ENCODE results near the gene GRIK2. TPM values are rescaled to one million over a fixed set of nuclear protein-coding genes. Genes with fewer than 3 reads are reported as not detected.

GRIK2 gene
- total RNA-seq, 3 donors from 2014 or later (not counting 1 experiment from before 2014, with no cell fraction given), result not detected

DNA sequence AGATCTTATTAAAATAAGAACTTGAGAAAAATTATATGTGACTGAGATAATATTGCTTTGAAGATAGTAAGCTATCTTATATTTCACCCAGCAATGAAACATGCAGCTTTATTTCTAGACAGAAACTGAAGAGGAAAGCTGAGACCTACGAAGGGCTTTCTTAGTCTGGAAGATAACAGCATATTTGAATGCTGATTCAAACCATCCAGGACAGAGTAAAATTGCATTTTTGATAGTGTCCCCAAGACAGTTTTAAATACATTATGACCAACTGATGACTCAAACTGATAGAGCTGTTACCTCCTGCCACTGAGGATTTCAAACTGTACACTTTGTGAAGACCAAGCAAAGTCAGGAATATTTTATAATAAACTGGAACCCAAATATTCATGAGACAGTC is 409.6 kb downstream of the GRIK2 start:
- H3K4me1 Mint-ChIP-seq, result no peaks in the 10 kb centered on the region
- Histone ChIP-seq H3K27me3 (ENCODE audit: control insufficient read depth, insufficient read depth, low read length) (no peaks in the 10 kb centered on the region), H3K36me3 (ENCODE audit: control insufficient read depth, insufficient read depth, low read length) (no peaks in the 10 kb centered on the region), H3K4me1 (ENCODE audit: control insufficient read depth, insufficient read depth, low read length) (no peaks in the 10 kb centered on the region), H3K27ac (ENCODE audit: low read length) (no peak overlapping the region), H3K4me3 (ENCODE audit: low read length) (no peak overlapping the region), H3K9me3 (ENCODE audit: control insufficient read depth, insufficient read depth, low read length) (no peaks in the 10 kb centered on the region)
- peaks cover 15 to 34% of the 10 kb centered on the region in 2 donors for H3K9me3 Mint-ChIP-seq
- TF ChIP-seq, protein P1, sequence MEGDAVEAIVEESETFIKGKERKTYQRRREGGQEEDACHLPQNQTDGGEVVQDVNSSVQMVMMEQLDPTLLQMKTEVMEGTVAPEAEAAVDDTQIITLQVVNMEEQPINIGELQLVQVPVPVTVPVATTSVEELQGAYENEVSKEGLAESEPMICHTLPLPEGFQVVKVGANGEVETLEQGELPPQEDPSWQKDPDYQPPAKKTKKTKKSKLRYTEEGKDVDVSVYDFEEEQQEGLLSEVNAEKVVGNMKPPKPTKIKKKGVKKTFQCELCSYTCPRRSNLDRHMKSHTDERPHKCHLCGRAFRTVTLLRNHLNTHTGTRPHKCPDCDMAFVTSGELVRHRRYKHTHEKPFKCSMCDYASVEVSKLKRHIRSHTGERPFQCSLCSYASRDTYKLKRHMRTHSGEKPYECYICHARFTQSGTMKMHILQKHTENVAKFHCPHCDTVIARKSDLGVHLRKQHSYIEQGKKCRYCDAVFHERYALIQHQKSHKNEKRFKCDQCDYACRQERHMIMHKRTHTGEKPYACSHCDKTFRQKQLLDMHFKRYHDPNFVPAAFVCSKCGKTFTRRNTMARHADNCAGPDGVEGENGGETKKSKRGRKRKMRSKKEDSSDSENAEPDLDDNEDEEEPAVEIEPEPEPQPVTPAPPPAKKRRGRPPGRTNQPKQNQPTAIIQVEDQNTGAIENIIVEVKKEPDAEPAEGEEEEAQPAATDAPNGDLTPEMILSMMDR (IDR thresholded peaks at IDR 0.05), result no peak
- DNase-seq, result no peak
- no peak for ATAC-seq
- no peak overlapping the region for H3K27ac Mint-ChIP-seq
- WGBS (ENCODE audit: insufficient coverage), result 67% methylated on average over 1 of the region's 1 CpG
- intact Hi-C loops (cut with micrococcal nuclease), result no loop called here
- H3K36me3 Mint-ChIP-seq, result no peaks in the 10 kb centered on the region
- H3K4me3 Mint-ChIP-seq, result no peak overlapping the region
- H3K27me3 Mint-ChIP-seq (ENCODE audit: low read depth in 2 of 2), result no peaks in the 10 kb centered on the region

DNA sequence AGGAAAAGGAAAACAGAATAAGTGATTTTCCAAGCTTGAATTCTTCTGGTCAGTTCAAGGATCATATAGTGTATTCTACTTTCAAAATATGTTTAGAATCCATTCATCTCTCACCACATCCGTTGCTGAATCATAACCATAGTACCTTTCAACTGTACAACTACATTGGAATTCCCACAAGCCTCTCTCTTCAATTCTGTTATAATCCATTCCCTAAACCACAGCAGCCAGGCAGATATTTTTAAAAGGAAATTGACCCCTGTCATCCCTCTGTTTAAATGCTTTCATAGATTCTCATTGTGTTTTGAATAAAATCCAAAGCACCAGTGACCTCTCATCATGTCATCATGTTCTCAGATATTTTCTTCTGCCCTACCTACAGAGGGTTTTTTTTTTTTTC is 412.7 kb downstream of the GRIK2 start:
- H3K27me3 Mint-ChIP-seq (ENCODE audit: low read depth in 2 of 2), result no peaks in the 10 kb centered on the region
- ATAC-seq (no peak), DNase-seq (no peak)
- no peaks in the 10 kb centered on the region for H3K36me3 ChIP-seq (ENCODE audit: control insufficient read depth, insufficient read depth, low read length)
- H3K9me3 Mint-ChIP-seq, result peaks cover 13 to 31% of the 10 kb centered on the region in 2 donors
- no peak overlapping the region for H3K4me3 Mint-ChIP-seq
- TF ChIP-seq, protein P1 (IDR thresholded peaks at IDR 0.05), result no peak
- WGBS (ENCODE audit: insufficient coverage), result 64% methylated on average over 1 of the region's 1 CpG
- H3K9me3 ChIP-seq (ENCODE audit: control insufficient read depth, insufficient read depth, low read length), result no peaks in the 10 kb centered on the region
- H3K4me1 Mint-ChIP-seq, result no peaks in the 10 kb centered on the region
- H3K27ac Mint-ChIP-seq, result no peak overlapping the region
- intact Hi-C loops (cut with micrococcal nuclease), result no loop called here
- H3K4me3 ChIP-seq (ENCODE audit: low read length), result no peak overlapping the region
- H3K4me1 ChIP-seq (ENCODE audit: control insufficient read depth, insufficient read depth, low read length), result no peaks in the 10 kb centered on the region
- no peak overlapping the region for H3K27ac ChIP-seq (ENCODE audit: low read length)
- H3K27me3 ChIP-seq (ENCODE audit: control insufficient read depth, insufficient read depth, low read length), result no peaks in the 10 kb centered on the region
- H3K36me3 Mint-ChIP-seq, result no peaks in the 10 kb centered on the region

DNA sequence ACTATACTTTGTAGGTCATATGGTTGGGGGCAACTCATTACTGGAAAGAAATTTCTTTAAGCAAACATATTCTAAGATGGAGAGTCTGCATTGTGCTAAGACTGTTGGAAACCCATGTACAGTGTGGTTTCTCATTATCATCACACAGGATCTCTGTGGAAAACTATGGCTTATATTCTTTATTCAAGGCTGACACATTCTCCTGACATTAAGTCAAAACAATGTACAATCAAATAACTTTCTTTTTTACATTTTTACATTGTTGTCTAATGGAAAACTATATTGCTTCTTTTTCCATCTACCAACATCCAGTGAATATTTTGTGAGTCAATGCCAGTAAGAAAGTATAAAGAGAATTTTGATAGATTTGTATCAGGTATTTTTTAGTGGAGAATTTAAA is 417.6 kb downstream of the GRIK2 start:
- no peak overlapping the region for H3K4me3 ChIP-seq (ENCODE audit: low read length)
- no peak overlapping the region for H3K27ac Mint-ChIP-seq
- no peaks in the 10 kb centered on the region for H3K36me3 Mint-ChIP-seq
- H3K4me1 ChIP-seq (ENCODE audit: control insufficient read depth, insufficient read depth, low read length), result no peaks in the 10 kb centered on the region
- no peak overlapping the region for H3K27ac ChIP-seq (ENCODE audit: low read length)
- H3K36me3 ChIP-seq (ENCODE audit: control insufficient read depth, insufficient read depth, low read length), result no peaks in the 10 kb centered on the region
- no peaks in the 10 kb centered on the region for H3K27me3 Mint-ChIP-seq (ENCODE audit: low read depth in 2 of 2)
- H3K4me3 Mint-ChIP-seq, result no peak overlapping the region
- H3K4me1 Mint-ChIP-seq, result no peaks in the 10 kb centered on the region
- ATAC-seq, result no peak
- DNase-seq, result no peak
- intact Hi-C loops (cut with micrococcal nuclease), result no loop called here
- no peaks in the 10 kb centered on the region for H3K9me3 ChIP-seq (ENCODE audit: control insufficient read depth, insufficient read depth, low read length)
- TF ChIP-seq, protein P1 (IDR thresholded peaks at IDR 0.05), result no peak
- H3K27me3 ChIP-seq (ENCODE audit: control insufficient read depth, insufficient read depth, low read length), result no peaks in the 10 kb centered on the region
- peaks cover 9 to 22% of the 10 kb centered on the region in 2 donors for H3K9me3 Mint-ChIP-seq

DNA sequence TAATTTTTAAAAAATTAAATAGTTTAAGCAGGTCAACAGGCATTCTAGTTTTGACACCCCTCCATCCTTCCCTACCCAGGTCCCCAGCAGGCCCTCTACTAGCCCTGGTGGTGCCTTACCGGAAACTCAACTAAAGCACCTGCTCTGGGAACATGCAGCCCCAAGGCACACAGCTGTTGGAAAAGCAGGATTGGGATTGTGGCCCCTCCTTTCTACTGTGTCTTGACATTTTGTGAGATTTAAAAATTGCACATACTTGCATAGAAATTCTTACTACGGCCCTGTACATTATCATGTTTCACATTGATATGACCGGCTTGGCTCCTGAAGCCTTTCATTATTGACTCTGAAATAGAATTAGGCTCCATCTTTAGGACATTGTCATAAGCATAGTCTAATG is 423.2 kb downstream of the GRIK2 start:
- Histone ChIP-seq H3K4me1 (ENCODE audit: control insufficient read depth, insufficient read depth, low read length) (no peaks in the 10 kb centered on the region), H3K27me3 (ENCODE audit: control insufficient read depth, insufficient read depth, low read length) (no peaks in the 10 kb centered on the region), H3K4me3 (ENCODE audit: low read length) (no peak overlapping the region), H3K9me3 (ENCODE audit: control insufficient read depth, insufficient read depth, low read length) (no peaks in the 10 kb centered on the region), H3K27ac (ENCODE audit: low read length) (no peak overlapping the region), H3K36me3 (ENCODE audit: control insufficient read depth, insufficient read depth, low read length) (no peaks in the 10 kb centered on the region)
- H3K36me3 Mint-ChIP-seq, result no peaks in the 10 kb centered on the region
- intact Hi-C loops (cut with micrococcal nuclease), result no loop called here
- H3K4me1 Mint-ChIP-seq, result no peaks in the 10 kb centered on the region
- H3K9me3 Mint-ChIP-seq, result peaks cover 8 to 15% of the 10 kb centered on the region in 2 donors
- WGBS (ENCODE audit: insufficient coverage), result 92% methylated on average over 3 of the region's 3 CpGs
- no peaks in the 10 kb centered on the region for H3K27me3 Mint-ChIP-seq (ENCODE audit: low read depth in 2 of 2)
- no peak overlapping the region for H3K4me3 Mint-ChIP-seq
- H3K27ac Mint-ChIP-seq, result no peak overlapping the region
- DNase-seq (no peak), ATAC-seq (no peak)
- TF ChIP-seq, protein P1 (IDR thresholded peaks at IDR 0.05), result no peak

Measured in natural killer cell (primary cell).